ENCODE results near the gene SLC17A7.

SLC17A7 gene

GRCh38 chr19:49427339-49427738, 14.0 kb downstream of the SLC17A7 start:
- DNase-seq (ENCODE audit: low read depth): no peak

DNA sequence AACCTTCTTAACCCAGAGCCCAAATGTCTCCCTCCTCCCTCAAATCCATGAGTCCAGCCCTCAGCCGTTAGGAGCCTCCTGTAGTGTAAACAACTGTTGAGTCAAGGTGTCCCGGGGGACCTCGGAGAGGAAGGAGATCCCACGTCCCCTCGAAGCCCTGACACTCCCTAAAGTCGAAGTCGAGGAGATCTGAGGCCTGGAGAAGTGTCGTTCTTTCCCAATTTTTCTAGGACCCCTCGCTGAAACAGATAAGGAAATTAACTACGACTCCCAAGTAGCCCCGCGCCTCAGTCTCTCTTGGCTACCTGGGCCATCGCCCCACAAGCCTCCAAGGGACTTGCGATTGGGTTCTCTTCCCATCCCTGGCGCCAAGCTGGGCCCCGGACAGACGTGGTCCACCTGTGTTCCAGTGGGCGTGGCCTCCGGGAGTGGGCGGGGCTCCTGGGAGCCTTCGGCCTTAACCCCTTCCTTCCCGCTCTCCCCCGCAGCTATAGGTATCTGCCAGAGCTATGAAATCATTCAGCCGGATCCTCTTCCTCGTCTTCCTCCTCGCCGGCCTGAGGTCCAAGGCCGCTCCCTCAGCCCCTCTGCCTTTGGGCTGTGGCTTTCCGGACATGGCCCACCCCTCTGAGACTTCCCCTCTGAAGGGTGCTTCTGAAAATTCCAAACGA, 15.3 kb downstream of the SLC17A7 start:
- no peak for DNase-seq (ENCODE audit: low read depth)

DNA sequence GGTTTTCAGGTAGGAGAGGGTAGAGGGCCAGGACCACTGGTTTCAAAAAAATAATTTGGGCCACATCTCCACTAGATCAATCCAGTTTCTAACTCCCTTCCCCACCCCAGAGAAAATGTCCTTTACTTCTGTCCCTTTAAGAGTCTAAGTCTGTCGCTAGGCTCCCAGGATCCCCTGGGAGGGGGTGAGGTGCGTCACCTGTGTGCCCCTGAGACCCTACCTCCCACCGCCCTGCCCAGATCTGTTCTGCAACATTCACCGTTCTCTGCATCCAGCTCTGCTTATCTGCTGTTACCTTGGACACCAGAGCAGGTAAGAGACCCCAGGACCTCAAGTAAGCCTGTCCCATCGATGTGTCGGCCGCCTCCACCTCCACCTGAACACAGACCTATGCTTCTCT, 16.1 kb downstream of the SLC17A7 start, which contains the start of gene GFY:
Gene GFY (plus strand): TSS at position 211 of the 400 bp plus-strand sequence. CDS start 1,043 bp downstream, outside the sequence.
- no peak for DNase-seq (ENCODE audit: low read depth)

DNA sequence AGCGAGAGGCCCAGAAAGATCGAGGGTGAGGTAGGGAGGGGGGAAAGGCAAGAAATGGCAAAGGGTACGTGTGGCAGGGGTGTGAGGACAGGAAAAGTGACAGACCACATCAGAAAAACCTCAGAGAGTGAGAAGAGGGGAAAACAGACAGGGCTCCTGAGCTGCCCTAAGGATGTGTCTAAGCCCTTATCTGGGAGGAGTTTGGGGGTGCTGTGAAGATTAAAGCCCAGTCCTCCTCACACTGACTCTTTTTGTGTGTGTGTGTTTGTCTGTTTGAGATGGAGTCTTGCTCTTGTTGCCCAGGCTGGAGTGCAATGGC, 17.4 kb downstream of the SLC17A7 start:
- no peak for DNase-seq (ENCODE audit: low read depth)

DNA sequence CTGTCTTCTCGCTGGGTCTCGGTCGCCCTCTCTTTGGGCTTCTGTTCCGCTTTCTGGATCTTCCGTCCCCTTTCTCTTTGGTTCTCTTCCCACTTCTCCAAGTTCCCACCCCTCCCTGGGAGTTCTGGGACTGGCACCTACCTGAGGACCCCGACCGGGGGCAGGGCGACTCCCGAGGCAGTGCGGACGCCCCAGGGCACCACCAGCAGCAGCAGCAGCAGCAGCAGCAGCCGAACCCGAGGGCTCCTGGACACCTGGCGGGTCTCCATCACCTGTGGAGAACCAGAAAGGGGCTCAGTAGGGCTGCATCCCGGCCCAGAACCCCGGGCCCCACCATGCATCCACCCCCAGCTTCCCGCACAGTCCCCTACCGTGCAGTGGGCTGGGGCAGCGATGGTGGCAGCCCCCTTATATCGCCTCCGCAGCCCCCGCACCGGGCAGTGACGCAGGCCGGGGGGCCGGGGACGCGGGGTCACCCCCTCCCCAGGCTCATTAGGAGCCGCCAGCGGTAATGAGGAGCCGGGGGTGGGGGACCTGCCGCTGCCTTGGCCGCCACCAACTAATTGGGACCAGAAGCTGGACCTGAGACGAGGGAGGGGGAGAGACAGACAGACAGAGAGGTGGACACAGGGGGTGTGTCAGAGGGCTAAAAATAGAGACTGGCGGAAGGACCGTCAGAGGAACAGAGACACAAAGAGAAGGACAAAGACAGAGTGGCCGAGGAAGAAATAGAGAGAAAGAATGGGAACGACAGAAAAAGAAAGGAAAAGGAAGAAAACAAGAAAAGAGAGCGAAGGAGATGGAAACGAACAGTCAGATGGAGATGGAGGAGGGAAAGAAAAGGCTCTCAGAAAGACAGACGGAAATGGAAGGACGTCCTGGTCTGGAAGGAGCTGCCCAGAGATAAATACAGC, 18.0 kb downstream of the SLC17A7 start, which contains the start of gene PTH2:
Gene PTH2 (minus strand): TSS at position 371 of the 914 bp plus-strand sequence. CDS start 102 bp downstream, at position 269.
- no peak for DNase-seq (ENCODE audit: low read depth)

- no peak for DNase-seq (ENCODE audit: low read depth)
These were observed 18.8 kb downstream of the SLC17A7 start for GRCh38 chr19:49422407-49423070.

DNA sequence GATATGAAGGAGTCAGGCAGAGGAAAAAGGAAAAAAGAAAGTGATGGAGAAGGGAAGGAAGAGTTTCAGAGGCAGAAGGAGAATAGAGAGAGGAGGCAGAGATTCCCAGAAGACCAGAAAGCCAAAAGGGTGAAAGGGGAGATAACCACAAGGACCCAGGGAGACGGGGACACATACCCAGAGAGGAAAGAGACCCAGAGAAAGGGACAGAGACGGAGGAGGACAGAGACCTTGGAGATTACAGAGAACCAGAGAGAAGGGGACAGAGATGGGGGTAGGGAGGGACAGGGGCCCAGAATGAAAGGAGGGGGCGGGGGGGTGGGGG, 19.5 kb downstream of the SLC17A7 start:
- no peak for DNase-seq (ENCODE audit: low read depth)

DNA sequence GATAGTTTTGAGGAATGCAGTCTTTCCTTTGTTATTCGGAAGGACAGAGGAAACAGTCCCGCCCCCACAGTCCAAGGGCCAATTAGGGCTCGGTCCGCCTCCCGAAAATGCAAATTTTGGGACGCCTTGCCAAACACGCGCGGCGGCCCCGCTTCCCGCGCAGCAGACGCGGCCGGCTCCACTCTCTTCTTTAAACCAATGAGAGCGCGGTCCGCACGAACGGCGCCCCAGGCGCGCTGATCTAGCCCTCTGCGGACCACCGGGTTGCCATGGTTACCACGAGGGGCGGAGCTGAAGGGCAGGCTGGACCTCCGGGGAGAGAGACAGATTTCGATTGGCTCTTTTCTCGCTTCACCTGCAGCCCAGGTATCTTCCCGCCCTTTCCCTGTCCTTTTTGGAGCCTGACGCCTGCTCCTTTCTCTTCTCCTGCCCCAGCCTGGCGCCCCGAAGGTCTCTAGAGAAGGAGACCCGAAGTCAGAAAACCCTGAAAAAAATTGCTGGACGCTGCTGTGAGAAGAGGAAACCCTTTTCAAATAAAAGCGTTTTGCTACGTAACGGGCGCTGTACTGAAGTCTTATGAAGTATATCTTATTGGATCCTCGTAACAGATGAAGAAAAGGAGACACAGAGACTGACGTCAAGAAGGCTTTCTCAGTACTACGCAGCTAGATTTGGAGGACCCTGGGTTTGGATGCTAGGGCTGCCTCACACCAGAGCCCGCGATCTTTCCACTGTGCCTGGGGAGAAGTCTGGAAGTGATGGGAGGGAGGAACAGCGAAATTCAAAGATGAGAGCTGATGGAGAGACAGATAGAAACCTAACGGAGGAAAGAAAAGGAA, 20.1 kb downstream of the SLC17A7 start:
- no peak for DNase-seq (ENCODE audit: low read depth)

GRCh38 chr19:49420227-49420626, 21.1 kb downstream of the SLC17A7 start:
- DNase-seq (ENCODE audit: low read depth): no peak

- DNase-seq (ENCODE audit: low read depth): no peak
These were observed 22.2 kb downstream of the SLC17A7 start for GRCh38 chr19:49419173-49419572.

- DNase-seq (ENCODE audit: low read depth): no peak
These were observed 22.8 kb downstream of the SLC17A7 start for GRCh38 chr19:49418511-49418910.

GRCh38 chr19:49417088-49417487, 24.2 kb downstream of the SLC17A7 start:
- no peak for DNase-seq (ENCODE audit: low read depth)

DNA sequence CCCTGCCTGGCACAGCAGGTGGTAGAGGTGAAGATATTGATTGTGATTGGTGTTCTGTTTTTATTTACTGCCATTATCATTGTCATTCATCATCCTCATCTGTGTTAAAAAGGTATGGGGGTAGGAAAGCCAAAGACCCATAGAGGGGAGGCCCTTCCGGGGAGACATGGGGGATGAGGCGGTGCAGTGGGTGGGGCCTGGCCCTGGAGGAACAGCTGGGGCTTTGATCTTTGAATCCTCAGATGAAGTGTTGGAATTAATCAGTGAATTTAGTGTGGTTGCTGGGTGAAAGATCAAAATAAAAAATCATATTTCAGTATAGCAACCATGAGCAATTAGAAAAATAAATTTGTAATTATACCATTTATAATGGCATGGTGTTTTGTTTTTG, 25.5 kb downstream of the SLC17A7 start:
- no peak for DNase-seq (ENCODE audit: low read depth)

- DNase-seq (ENCODE audit: low read depth): no peak
These were observed 26.1 kb downstream of the SLC17A7 start for GRCh38 chr19:49415102-49415809.

DNA sequence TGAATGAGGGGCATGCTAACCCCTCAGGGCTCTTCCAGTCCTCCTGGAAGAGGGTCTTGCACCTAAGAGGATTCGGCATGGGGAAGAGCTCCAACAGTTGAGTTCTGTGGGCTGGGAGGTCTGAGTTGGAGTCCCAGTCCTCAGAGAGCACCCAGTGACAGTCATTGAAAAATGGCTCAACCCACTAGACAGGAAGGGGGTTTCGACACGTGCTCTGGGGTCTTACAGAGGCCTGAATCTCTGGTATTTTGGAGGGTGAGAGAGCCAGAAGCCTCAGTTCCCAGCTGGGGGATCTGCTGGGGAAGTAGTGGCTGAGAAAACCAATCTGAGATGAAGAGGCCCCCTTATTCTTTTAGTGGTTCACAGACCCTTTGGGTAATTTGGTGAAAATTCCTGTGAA, 27.1 kb downstream of the SLC17A7 start:
- DNase-seq (ENCODE audit: low read depth): no peak

GRCh38 chr19:49413348-49413747, 28.0 kb downstream of the SLC17A7 start:
- no peak for DNase-seq (ENCODE audit: low read depth)

DNA sequence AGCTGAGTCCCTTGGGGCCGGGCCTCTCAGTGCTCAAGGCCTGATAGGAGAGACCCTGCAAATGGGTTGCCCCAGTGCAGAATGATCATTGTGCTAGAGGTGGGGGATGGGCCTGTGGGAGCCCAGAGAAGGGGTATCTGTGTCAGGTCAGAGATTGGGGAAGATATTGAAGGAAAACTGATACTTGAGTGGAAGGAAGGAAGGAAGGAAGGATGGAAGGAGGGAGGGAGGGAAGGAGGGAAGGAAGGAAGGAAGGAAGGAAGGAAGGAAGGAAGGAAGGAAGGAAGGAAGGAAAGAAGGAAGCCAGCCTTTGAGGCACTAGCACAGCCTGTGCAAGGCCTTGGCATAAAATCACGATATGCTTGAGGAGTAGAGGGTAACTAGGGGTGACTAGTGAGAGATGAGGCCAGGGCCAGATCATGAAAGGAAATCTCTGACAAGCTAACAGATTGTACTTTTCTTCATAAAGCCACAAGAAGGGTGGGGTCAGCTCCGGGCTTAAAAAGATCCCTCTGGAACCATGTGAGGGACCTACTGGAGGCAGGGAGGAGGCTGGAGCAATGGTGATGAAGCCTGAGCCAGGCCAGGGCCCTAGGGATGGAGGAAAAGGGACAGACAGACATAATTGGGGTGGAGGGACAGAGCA, 29.5 kb downstream of the SLC17A7 start:
- no peak for DNase-seq (ENCODE audit: low read depth)

DNA sequence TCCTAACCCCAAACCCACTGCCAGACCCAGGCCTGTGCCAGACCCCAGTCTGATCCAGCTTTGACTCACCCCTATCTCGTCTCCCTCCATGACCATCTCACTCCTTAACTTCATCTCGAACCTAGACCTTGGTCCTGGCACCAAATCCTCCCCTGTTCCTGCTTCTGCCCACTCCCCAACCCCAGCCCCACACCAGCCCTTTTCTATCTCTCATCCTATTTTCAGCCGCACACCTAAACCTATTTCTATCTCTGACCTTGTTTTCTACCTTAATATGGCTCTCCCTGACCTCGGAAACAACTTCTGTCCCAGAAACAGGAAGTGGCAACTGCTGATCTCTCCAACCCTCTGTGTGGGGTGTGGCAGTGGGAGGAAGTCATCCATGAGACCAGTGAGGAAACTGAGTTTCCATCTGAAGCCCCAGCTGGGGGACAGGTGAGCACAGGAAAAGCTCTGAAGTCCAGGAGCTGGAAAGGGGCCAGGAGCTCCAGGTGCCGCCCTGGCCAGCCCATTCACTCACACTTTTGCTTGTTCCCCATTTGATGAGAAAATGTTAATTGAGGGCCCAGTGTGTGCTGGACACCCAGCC, 31.8 kb downstream of the SLC17A7 start:
- no peak for DNase-seq (ENCODE audit: low read depth)

GRCh38 chr19:49408816-49409440, 32.4 kb downstream of the SLC17A7 start:
- DNase-seq (ENCODE audit: low read depth): no peak

DNA sequence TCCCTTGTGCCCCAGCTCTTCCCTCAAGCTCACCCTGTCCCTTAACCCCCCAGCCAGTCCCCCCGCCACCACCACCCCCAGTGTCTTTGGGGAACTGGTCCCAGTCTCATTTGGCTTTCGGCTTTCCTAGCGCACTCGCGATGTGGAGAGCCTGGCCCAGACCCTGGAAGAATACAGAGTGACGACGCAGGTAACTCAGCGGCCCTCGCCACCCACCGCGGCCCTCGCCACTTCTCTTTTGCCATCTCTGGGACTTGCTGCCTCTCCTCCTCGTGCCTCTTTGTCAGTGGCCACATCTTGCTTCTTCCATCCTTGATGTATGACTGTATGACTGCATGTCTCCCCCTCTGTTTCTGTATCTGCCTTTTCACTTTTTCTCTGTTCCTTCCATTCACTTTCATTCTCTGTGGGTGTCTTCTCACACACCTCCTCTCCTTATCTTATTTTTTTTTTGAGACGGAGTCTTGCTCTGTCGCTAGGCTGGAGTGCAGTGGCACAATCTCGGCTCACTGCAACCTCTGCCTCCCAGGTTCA, 33.8 kb downstream of the SLC17A7 start:
- DNase-seq (ENCODE audit: low read depth): no peak

Measured in fibroblast of the conjunctiva (primary cell).